T47D (cell line): Measurements from ENCODE around the gene COA7.

ENCODE experiments used
- DNase-seq, 2 experiments: peaks; one replicate each; pipeline versions ENCODE4 v3.0.0 to v3.0.0-alpha.2; 2011 to 2012; ENCODE audit warnings: low read depth in 1 of 2, low spot score in 1 of 2
- JUND ChIP-seq: IDR thresholded peaks from 2 replicates; pipeline ENCODE4 v1.6.1; 2012; ENCODE audit warnings: low read depth
- in situ Hi-C: cut with HindIII; loops from 2 replicates; pipeline ENCODE4 v1.10.0; 2016; ENCODE audit warnings: low sequenced_read_pairs, low pct_unique_long_range_greater_than_20kb

Gene COA7

GRCh38 chr1:52674497-52675384 is 23.4 kb downstream of the COA7 start:
- TF ChIP-seq JUND: no peak
- peak in 1 of 2 experiments; percentile 72 for DNase-seq
- in situ Hi-C loops: no loop called here

- in situ Hi-C loops: no loop called here
- no peak for DNase-seq
- TF ChIP-seq JUND: no peak
Observed at GRCh38 chr1:52673513-52673912, 24.6 kb downstream of the COA7 start.

- DNase-seq: no peak
- no peak for TF ChIP-seq JUND
- in situ Hi-C loops: no loop called here
Observed at GRCh38 chr1:52672946-52673345, 25.2 kb downstream of the COA7 start.

- no peak for TF ChIP-seq JUND
- no peak for DNase-seq
- in situ Hi-C loops: no loop called here
Observed at GRCh38 chr1:52670604-52671003, 27.5 kb downstream of the COA7 start.

- no peak for DNase-seq
- TF ChIP-seq JUND: no peak
- in situ Hi-C loops: no loop called here
Observed at GRCh38 chr1:52669696-52670095, 28.5 kb downstream of the COA7 start.

GRCh38 chr1:52668711-52669110 is 29.4 kb downstream of the COA7 start:
- in situ Hi-C loops: no loop called here
- TF ChIP-seq JUND: no peak
- DNase-seq: no peak

- TF ChIP-seq JUND: no peak
- in situ Hi-C loops: no loop called here
- no peak for DNase-seq
Observed at GRCh38 chr1:52667984-52668383, 30.2 kb downstream of the COA7 start.

- in situ Hi-C loops: no loop called here
- TF ChIP-seq JUND: no peak
- no peak for DNase-seq
Observed at GRCh38 chr1:52667290-52667689, 30.9 kb downstream of the COA7 start.

GRCh38 chr1:52665006-52665941 is 32.9 kb downstream of the COA7 start:
- DNase-seq: no peak
- in situ Hi-C loops: no loop called here
- TF ChIP-seq JUND: no peak

- TF ChIP-seq JUND: no peak
- in situ Hi-C loops: no loop called here
- DNase-seq: no peak
Observed at GRCh38 chr1:52663716-52664115, 34.4 kb downstream of the COA7 start.

- no peak for TF ChIP-seq JUND
- DNase-seq: peak in 1 of 2 experiments; percentile 38
- in situ Hi-C loops: no loop called here
Observed at GRCh38 chr1:52662645-52663313, 35.4 kb downstream of the COA7 start.

- in situ Hi-C loops: no loop called here
- no peak for TF ChIP-seq JUND
- no peak for DNase-seq
Observed at GRCh38 chr1:52660807-52661206, 37.3 kb downstream of the COA7 start.
